IMR-90 (cell line): ENCODE data around the gene STAMBPL1. TPM values are rescaled to one million over a fixed set of nuclear protein-coding genes. Genes with fewer than 3 reads are reported as not detected.

Experiments
- ATAC-seq: fragments of 200-7000 bp; cut with Tn5 transposase; 2 replicates; pipeline ENCODE4 v1.9.1; 2020; ENCODE audit warnings: low read depth, mild to moderate bottlenecking, moderate library complexity
- BruUV-seq: library from RNA; stranded (reverse); fragments of 400-500 nt; replicated peaks from 2 replicates; lab custom pipeline; 2021; lab: Mats Ljungman, UMichigan
- CTCF ChIA-PET: fragments of 300-600 bp; formaldehyde crosslinking; extraction: SDS; loops from one replicate; lab custom pipeline; 2021; ENCODE audit warnings: antibody characterized with exemption; lab: Yijun Ruan, JAX
- POLR2A ChIA-PET: fragments of 300-600 bp; sonication (Branson Sonifier 250); formaldehyde crosslinking; loops from one replicate; lab custom pipeline; 2022; ENCODE audit warnings: antibody characterized with exemption; ENCODE audit not compliant: unreplicated experiment; lab: Charles Lee
- DNase-seq: peaks from one replicate; pipeline ENCODE4 v3.0.0; 2013
- H2AFZ ChIP-seq: replicated peaks from 2 replicates; pipeline ENCODE3; 2013; ENCODE audit warnings: low read length, mild to moderate bottlenecking; ENCODE audit not compliant: poor library complexity
- H2AK5ac ChIP-seq: 2 replicates; pipeline ENCODE4 v1.6.1; 2013; ENCODE audit warnings: low read depth, low read length, inconsistent platforms
- H2AK9ac ChIP-seq: replicated peaks from 2 replicates; pipeline ENCODE3; 2013; ENCODE audit warnings: mild to moderate bottlenecking, low read depth, low read length, moderate library complexity; ENCODE audit not compliant: poor library complexity
- H2BK120ac ChIP-seq: 2 replicates; pipeline ENCODE4 v1.6.1; 2013; ENCODE audit warnings: low read depth, low read length, inconsistent platforms
- H2BK15ac ChIP-seq: 3 replicates; pipeline ENCODE4 v1.6.1; 2013; ENCODE audit warnings: low read depth, low read length, inconsistent platforms
- H2BK20ac ChIP-seq: 2 replicates; pipeline ENCODE4 v1.6.1; 2013; ENCODE audit warnings: low read depth, mild to moderate bottlenecking, inconsistent platforms, low read length, moderate library complexity
- H2BK5ac ChIP-seq: 2 replicates; pipeline ENCODE4 v1.6.1; 2013; ENCODE audit warnings: mild to moderate bottlenecking, low read depth, low read length, inconsistent platforms; ENCODE audit not compliant: poor library complexity, severe bottlenecking
- H3K14ac ChIP-seq: replicated peaks from 2 replicates; pipeline ENCODE4 v1.6.1; 2013; ENCODE audit warnings: low read depth, low read length, inconsistent platforms
- H3K18ac ChIP-seq: 2 replicates; pipeline ENCODE4 v1.6.1; 2013; ENCODE audit warnings: low read depth, low read length, control low read depth
- H3K23ac ChIP-seq: 2 replicates; pipeline ENCODE4 v1.6.1; 2013; ENCODE audit warnings: low read depth, low read length, inconsistent platforms
- H3K27ac ChIP-seq: 2 replicates; pipeline ENCODE4 v1.5.1; 2013; ENCODE audit warnings: mild to moderate bottlenecking, control low read depth, low read length; ENCODE audit not compliant: insufficient read depth
- H3K27me3 ChIP-seq: 2 replicates; pipeline ENCODE4 v1.6.1; 2013; ENCODE audit warnings: low read length; ENCODE audit not compliant: control insufficient read depth, insufficient read depth
- H3K36me3 ChIP-seq: 2 replicates; pipeline ENCODE4 v1.6.1; 2013; ENCODE audit warnings: low read length, mixed read lengths; ENCODE audit not compliant: control insufficient read depth, insufficient read depth
- H3K4ac ChIP-seq: 2 replicates; pipeline ENCODE4 v1.6.1; 2013; ENCODE audit warnings: low read depth, low read length, inconsistent platforms
- H3K4me1 ChIP-seq: 2 replicates; pipeline ENCODE4 v1.6.1; 2013; ENCODE audit warnings: low read length, mixed read lengths; ENCODE audit not compliant: control insufficient read depth, insufficient read depth
- H3K4me2 ChIP-seq: 2 replicates; pipeline ENCODE4 v1.6.1; 2013; ENCODE audit warnings: low read depth, mild to moderate bottlenecking, control low read depth, low read length, moderate library complexity
- H3K4me3 ChIP-seq: 2 replicates; pipeline ENCODE4 v1.5.1; 2013; ENCODE audit warnings: low read depth, mild to moderate bottlenecking, control low read depth, low read length, moderate library complexity; ENCODE audit not compliant: insufficient read depth
- H3K56ac ChIP-seq: 2 replicates; pipeline ENCODE4 v1.6.1; 2013; ENCODE audit warnings: low read length, inconsistent platforms; ENCODE audit not compliant: insufficient read depth; ENCODE audit errors: extremely low read depth
- H3K79me1 ChIP-seq, 2 experiments: 2 replicates each; pipeline ENCODE4 v1.6.1; 2013; ENCODE audit warnings: low read length in 2 of 2, inconsistent platforms in 1 of 2, low read depth in 1 of 2
- H3K9ac ChIP-seq: 2 replicates; pipeline ENCODE4 v1.6.1; 2013; ENCODE audit warnings: low read depth, low read length, control low read depth
- H3K9me1 ChIP-seq: 2 replicates; pipeline ENCODE4 v1.6.1; 2013; ENCODE audit warnings: low read length, inconsistent platforms; ENCODE audit not compliant: insufficient read depth
- H3K9me3 ChIP-seq: 2 replicates; pipeline ENCODE4 v1.6.1; 2013; ENCODE audit warnings: low read length; ENCODE audit not compliant: control insufficient read depth, insufficient read depth
- H4K20me1 ChIP-seq: 2 replicates; pipeline ENCODE4 v1.6.1; 2013; ENCODE audit warnings: low read length, inconsistent platforms; ENCODE audit not compliant: insufficient read depth
- H4K5ac ChIP-seq: 2 replicates; pipeline ENCODE4 v1.6.1; 2013; ENCODE audit warnings: mild to moderate bottlenecking, low read depth, low read length, control low read depth
- H4K8ac ChIP-seq, 2 experiments: 2 replicates each; pipeline ENCODE4 v1.6.1; 2013; ENCODE audit warnings: low read depth in 2 of 2, low read length in 2 of 2, control low read depth in 1 of 2, inconsistent platforms in 1 of 2
- H4K91ac ChIP-seq: 2 replicates; pipeline ENCODE4 v1.6.1; 2013; ENCODE audit warnings: low read depth, low read length, inconsistent platforms; ENCODE audit not compliant: insufficient read depth
- CTCF ChIP-seq: conservative IDR thresholded peaks from 2 replicates; pipeline ENCODE4 v1.5.1; 2012; ENCODE audit warnings: mild to moderate bottlenecking, low read depth, low read length, improper control_type of control experiment
- MXI1 ChIP-seq: IDR thresholded peaks from 2 replicates; pipeline ENCODE4 v1.6.1; 2012; ENCODE audit warnings: low read depth, mild to moderate bottlenecking, low read length, moderate library complexity, borderline replicate concordance
- NFE2L2 ChIP-seq: fragments of 150-350 bp; IDR thresholded peaks from 2 replicates; pipeline ENCODE4 v1.6.1; 2016; ENCODE audit warnings: low read depth, mild to moderate bottlenecking, low read length
- RCOR1 ChIP-seq: IDR thresholded peaks from 2 replicates; pipeline ENCODE4 v1.6.1; 2012; ENCODE audit warnings: mild to moderate bottlenecking, low read length, improper control_type of control experiment; ENCODE audit not compliant: insufficient replicate concordance
- RFX5 ChIP-seq: IDR thresholded peaks from 2 replicates; pipeline ENCODE4 v1.8.0; 2012; ENCODE audit warnings: low read depth, mild to moderate bottlenecking, low read length, moderate library complexity
- WGBS, 2 experiments: methylation state at CpG; one replicate each; pipeline versions ENCODE4 v1.1.5 to v1.1.7; 2013; ENCODE audit warnings: missing lambda C conversion rate in 2 of 2; ENCODE audit not compliant: insufficient read length in 1 of 2; ENCODE audit errors: extremely low coverage in 2 of 2; 5-methylcytosine and 5-hydroxymethylcytosine counted together
- dilution Hi-C: fragments of 300-500 bp; cut with HindIII; formaldehyde crosslinking; loops from one replicate; pipeline ENCODE4 v1.14.3; 2018; ENCODE audit warnings: low sequenced_read_pairs; ENCODE audit not compliant: unreplicated experiment
- in situ Hi-C: fragments of 300-500 bp; cut with MboI; formaldehyde crosslinking; loops from 3 replicates; pipeline ENCODE4 v1.14.3; 2019; ENCODE audit warnings: low sequenced_read_pairs, inconsistent platforms, mixed read lengths
- intact Hi-C: fragments of 100-400 bp; cut with micrococcal nuclease; formaldehyde crosslinking; loops from 2 replicates; pipeline ENCODE4 v1.10.0; 2022
- polyA plus RNA-seq, 3 experiments: library from polyadenylated mRNA; depleted of rRNA; stranded (reverse); fragments of >200 nt; gene quantifications; 2 replicates each; pipeline ENCODE4 v1.2.3, GENCODE V29; 2012; ENCODE audit warnings: low replicate concordance in 1 of 3
- total RNA-seq: library from RNA; depleted of rRNA; stranded (reverse); fragments of >200 nt; gene quantifications from 2 replicates; pipeline ENCODE4 v1.2.3, GENCODE V29; 2012

Gene STAMBPL1
- total and polyA plus RNA-seq, 2 of the 4 experiments (the other 2 are of a cell fraction): 26.8 to 28.1 TPM

GRCh38 chr10:88830643-88831268, 49.3 kb upstream of the STAMBPL1 start:
- no peak overlapping the region for H2AFZ ChIP-seq
- H2AK5ac ChIP-seq: no peak overlapping the region
- intact Hi-C loops: no loop called here
- H4K8ac ChIP-seq: no peak overlapping the region
- 98% methylated on average over 6 of the region's 9 CpGs; no CpG with 5 or more reads in 1 of the 2 experiments for WGBS, 2 experiments
- no peaks in the 10 kb centered on the region for H3K9me3 ChIP-seq
- no peak overlapping the region for H3K9ac ChIP-seq
- POLR2A ChIA-PET: no interaction called here
- H3K27ac ChIP-seq: no peak overlapping the region
- no peak overlapping the region for H2BK15ac ChIP-seq
- H3K23ac ChIP-seq: no peak overlapping the region
- H3K4me3 ChIP-seq: no peak overlapping the region
- no peak for DNase-seq
- TF ChIP-seq RFX5 (no peak), MXI1 (no peak), RCOR1 (no peak), CTCF (no peak), NFE2L2 (no peak)
- no peak overlapping the region for H2BK120ac ChIP-seq
- H4K20me1 ChIP-seq: no peaks in the 10 kb centered on the region
- H2BK5ac ChIP-seq: no peak overlapping the region
- no peak overlapping the region for H2AK9ac ChIP-seq
- no peak overlapping the region for H3K18ac ChIP-seq
- no peak for ATAC-seq
- in situ Hi-C loops: loop anchor here (10.0 kb wide), 1 partner anchor 394 kb away; no protein-coding TSS in a partner anchor
- H3K9me1 ChIP-seq: no peaks in the 10 kb centered on the region
- H3K4me1 ChIP-seq: no peaks in the 10 kb centered on the region
- H3K27me3 ChIP-seq: no peaks in the 10 kb centered on the region
- no peak overlapping the region for H3K4ac ChIP-seq
- H4K91ac ChIP-seq: no peak overlapping the region
- CTCF ChIA-PET: no interaction called here
- BruUV-seq: no TSS peak
- dilution Hi-C loops: no loop called here
- H3K4me2 ChIP-seq: no peak overlapping the region
- H2BK20ac ChIP-seq: no peak overlapping the region
- no peaks in the 10 kb centered on the region for H3K36me3 ChIP-seq
- no peak overlapping the region for H3K56ac ChIP-seq
- H3K14ac ChIP-seq: no peak overlapping the region
- H4K5ac ChIP-seq: no peak overlapping the region
- H3K79me1 ChIP-seq: no peaks in the 10 kb centered on the region
